Astrocyte (in vitro differentiated cells and primary cell): ENCODE data around the gene PARD3B. TPM values are rescaled to one million over a fixed set of nuclear protein-coding genes. Genes with fewer than 3 reads are reported as not detected.

Experiments
- DNase-seq: peaks from one replicate; pipeline ENCODE4 v3.0.0-alpha.2; 2010; ENCODE audit warnings: low read depth
- FAIRE-seq: peaks from 2 replicates; lab custom pipeline; 2011; peaks lifted over from hg19 to GRCh38; lab: Jason Lieb, UNC
- H2AFZ ChIP-seq: 2 replicates; pipeline ENCODE4 v1.6.0; 2012; ENCODE audit warnings: low read depth, low read length, inconsistent platforms
- H3K27ac ChIP-seq: 2 replicates; pipeline ENCODE4 v1.5.1; 2011; ENCODE audit warnings: low read depth, low read length, inconsistent platforms
- H3K27me3 ChIP-seq: 2 replicates; pipeline ENCODE4 v1.6.0; 2011; ENCODE audit warnings: low read length, inconsistent platforms; ENCODE audit not compliant: insufficient read depth
- H3K36me3 ChIP-seq: 2 replicates; pipeline ENCODE4 v1.5.1; 2011; ENCODE audit warnings: low read length, inconsistent platforms; ENCODE audit not compliant: insufficient read depth
- H3K4me1 ChIP-seq: 2 replicates; pipeline ENCODE4 v1.5.1; 2011; ENCODE audit warnings: low read length, inconsistent platforms; ENCODE audit not compliant: insufficient read depth
- H3K4me2 ChIP-seq: 2 replicates; pipeline ENCODE4 v1.6.0; 2012; ENCODE audit warnings: low read length, inconsistent platforms
- H3K4me3 ChIP-seq: 2 replicates; pipeline ENCODE4 v1.5.1; 2011; ENCODE audit warnings: low read depth, mild to moderate bottlenecking, low read length, inconsistent platforms; ENCODE audit not compliant: insufficient read depth
- H3K79me2 ChIP-seq: 2 replicates; pipeline ENCODE4 v1.6.0; 2012; ENCODE audit warnings: mild to moderate bottlenecking, low read length, inconsistent platforms; ENCODE audit not compliant: insufficient read depth
- H3K9ac ChIP-seq: 2 replicates; pipeline ENCODE4 v1.6.0; 2012; ENCODE audit warnings: mild to moderate bottlenecking, low read length, inconsistent platforms
- H3K9me3 ChIP-seq: 2 replicates; pipeline ENCODE4 v1.5.1; 2012; ENCODE audit warnings: low read depth, mild to moderate bottlenecking, low read length, inconsistent platforms; ENCODE audit not compliant: insufficient read depth
- H4K20me1 ChIP-seq: 2 replicates; pipeline ENCODE4 v1.6.0; 2012; ENCODE audit warnings: low read length, inconsistent platforms; ENCODE audit not compliant: insufficient read depth
- H3K27ac Mint-ChIP-seq: one replicate; pipeline ENCODE4 v1.8.0; 2021; ENCODE audit warnings: mild to moderate bottlenecking, mixed read lengths; ENCODE audit not compliant: unreplicated experiment
- H3K27me3 Mint-ChIP-seq: one replicate; pipeline ENCODE4 v1.8.0; 2021; ENCODE audit warnings: low read depth, mixed read lengths; ENCODE audit not compliant: unreplicated experiment
- H3K36me3 Mint-ChIP-seq: one replicate; pipeline ENCODE4 v1.8.0; 2021; ENCODE audit warnings: low read depth, mixed read lengths; ENCODE audit not compliant: unreplicated experiment
- H3K4me1 Mint-ChIP-seq: one replicate; pipeline ENCODE4 v1.8.0; 2021; ENCODE audit warnings: low read depth, mixed read lengths; ENCODE audit not compliant: unreplicated experiment
- H3K4me3 Mint-ChIP-seq: one replicate; pipeline ENCODE4 v1.8.0; 2021; ENCODE audit warnings: mild to moderate bottlenecking, moderate library complexity, mixed read lengths; ENCODE audit not compliant: unreplicated experiment
- H3K9me3 Mint-ChIP-seq: one replicate; pipeline ENCODE4 v1.8.0; 2021; ENCODE audit warnings: mild to moderate bottlenecking, mixed read lengths; ENCODE audit not compliant: unreplicated experiment
- CTCF ChIP-seq: IDR thresholded peaks from 2 replicates; pipeline ENCODE4 v1.5.1; 2011; ENCODE audit warnings: low read depth, mild to moderate bottlenecking, inconsistent platforms, low read length, moderate library complexity; ENCODE audit not compliant: insufficient read depth
- EZH2 ChIP-seq: IDR thresholded peaks from 2 replicates; pipeline ENCODE4 v1.6.1; 2012; ENCODE audit warnings: mild to moderate bottlenecking, low read length, inconsistent platforms; ENCODE audit not compliant: insufficient read depth
- total RNA-seq: library from RNA; stranded (reverse); gene quantifications from 2 replicates; pipeline ENCODE4 v1.2.1, GENCODE V29; 2021

Gene PARD3B
- total RNA-seq, 1 donor from 2014 or later = 6.5 TPM

GRCh38 chr2:205323929-205324328 is 778.7 kb downstream of the PARD3B start:
- Histone ChIP-seq H4K20me1 (no peaks in the 10 kb centered on the region), H3K27me3 (no peaks in the 10 kb centered on the region), H3K27ac (no peak overlapping the region), H3K4me3 (no peak overlapping the region), H3K4me2 (no peak overlapping the region), H3K9me3 (no peaks in the 10 kb centered on the region), H3K4me1 (no peaks in the 10 kb centered on the region), H3K36me3 (no peaks in the 10 kb centered on the region), H2AFZ (no peak overlapping the region), H3K79me2 (no peaks in the 10 kb centered on the region), H3K9ac (no peak overlapping the region)
- H3K4me3 Mint-ChIP-seq = no peak overlapping the region
- H3K27me3 Mint-ChIP-seq = no peaks in the 10 kb centered on the region
- DNase-seq = no peak
- TF ChIP-seq CTCF (peak; percentile 21), EZH2 (no peak)
- H3K9me3 Mint-ChIP-seq = peaks cover 2% of the 10 kb centered on the region
- peaks cover 11% of the 10 kb centered on the region for H3K4me1 Mint-ChIP-seq
- H3K27ac Mint-ChIP-seq = no peak overlapping the region
- no peak for FAIRE-seq
- no peaks in the 10 kb centered on the region for H3K36me3 Mint-ChIP-seq

GRCh38 chr2:205324355-205324754 is 779.1 kb downstream of the PARD3B start:
- H3K9me3 ChIP-seq = no peaks in the 10 kb centered on the region
- H3K27me3 ChIP-seq = no peaks in the 10 kb centered on the region
- no peaks in the 10 kb centered on the region for H3K36me3 Mint-ChIP-seq
- no peak overlapping the region for H3K4me3 ChIP-seq
- H3K36me3 ChIP-seq = no peaks in the 10 kb centered on the region
- H3K27ac ChIP-seq = no peak overlapping the region
- H3K4me1 ChIP-seq = no peaks in the 10 kb centered on the region
- H3K79me2 ChIP-seq = no peaks in the 10 kb centered on the region
- H3K27ac Mint-ChIP-seq = no peak overlapping the region
- H3K9ac ChIP-seq = no peak overlapping the region
- peaks cover 2% of the 10 kb centered on the region for H3K9me3 Mint-ChIP-seq
- H3K4me2 ChIP-seq = no peak overlapping the region
- H3K4me1 Mint-ChIP-seq = peaks cover 11% of the 10 kb centered on the region
- H3K27me3 Mint-ChIP-seq = no peaks in the 10 kb centered on the region
- H2AFZ ChIP-seq = no peak overlapping the region
- no peak overlapping the region for H3K4me3 Mint-ChIP-seq
- DNase-seq (no peak), FAIRE-seq (no peak)
- H4K20me1 ChIP-seq = no peaks in the 10 kb centered on the region
- no peak for TF ChIP-seq EZH2
- no peak for TF ChIP-seq CTCF

GRCh38 chr2:205333351-205333750 is 788.1 kb downstream of the PARD3B start:
- Histone ChIP-seq H3K27ac (no peak overlapping the region), H3K9ac (no peak overlapping the region), H3K4me3 (no peak overlapping the region), H3K27me3 (no peaks in the 10 kb centered on the region), H3K4me2 (no peak overlapping the region), H4K20me1 (no peaks in the 10 kb centered on the region), H3K36me3 (no peaks in the 10 kb centered on the region), H3K4me1 (no peaks in the 10 kb centered on the region), H2AFZ (no peak overlapping the region), H3K79me2 (no peaks in the 10 kb centered on the region), H3K9me3 (no peaks in the 10 kb centered on the region)
- peaks cover 6% of the 10 kb centered on the region for H3K9me3 Mint-ChIP-seq
- no peak overlapping the region for H3K4me3 Mint-ChIP-seq
- no peaks in the 10 kb centered on the region for H3K36me3 Mint-ChIP-seq
- DNase-seq = no peak
- no peak for TF ChIP-seq EZH2
- no peak for TF ChIP-seq CTCF
- no peaks in the 10 kb centered on the region for H3K4me1 Mint-ChIP-seq
- FAIRE-seq = no peak
- H3K27me3 Mint-ChIP-seq = no peaks in the 10 kb centered on the region
- no peak overlapping the region for H3K27ac Mint-ChIP-seq
